HG02870 (cell line): Measurements from ENCODE around the gene CTDSPL.

Experiments
- ATAC-seq: cut with Tn5 transposase; IDR thresholded peaks from one replicate; pipeline ENCODE4 v1.9.1; 2021; ENCODE audit warnings: mild to moderate bottlenecking, moderate library complexity; ENCODE audit not compliant: unreplicated experiment

The CTDSPL gene

GRCh38 chr3:37997342-37997741 is 135.7 kb downstream of the CTDSPL start:
- ATAC-seq: no peak

- ATAC-seq: no peak
These were observed 136.2 kb downstream of the CTDSPL start for GRCh38 chr3:37997791-37998370.

DNA sequence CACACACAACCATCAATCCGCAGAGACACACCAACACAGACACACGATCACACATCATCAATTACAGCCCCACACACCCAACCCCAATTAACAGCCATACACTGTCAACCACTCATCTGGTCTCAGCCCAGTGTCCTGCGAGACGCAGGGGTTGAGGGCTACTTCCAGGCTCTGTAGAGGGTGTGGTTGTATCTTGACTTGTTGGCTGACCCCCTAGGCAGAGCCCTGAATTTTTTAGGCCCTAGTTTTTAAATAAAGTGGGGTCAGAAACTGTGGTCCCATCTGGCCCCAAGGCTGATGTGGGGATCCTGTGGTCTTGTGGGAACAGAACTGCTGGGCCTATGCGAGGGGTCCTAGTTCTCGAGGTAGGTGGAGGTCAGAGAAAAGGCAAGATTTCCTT is 138.2 kb downstream of the CTDSPL start:
- no peak for ATAC-seq

DNA sequence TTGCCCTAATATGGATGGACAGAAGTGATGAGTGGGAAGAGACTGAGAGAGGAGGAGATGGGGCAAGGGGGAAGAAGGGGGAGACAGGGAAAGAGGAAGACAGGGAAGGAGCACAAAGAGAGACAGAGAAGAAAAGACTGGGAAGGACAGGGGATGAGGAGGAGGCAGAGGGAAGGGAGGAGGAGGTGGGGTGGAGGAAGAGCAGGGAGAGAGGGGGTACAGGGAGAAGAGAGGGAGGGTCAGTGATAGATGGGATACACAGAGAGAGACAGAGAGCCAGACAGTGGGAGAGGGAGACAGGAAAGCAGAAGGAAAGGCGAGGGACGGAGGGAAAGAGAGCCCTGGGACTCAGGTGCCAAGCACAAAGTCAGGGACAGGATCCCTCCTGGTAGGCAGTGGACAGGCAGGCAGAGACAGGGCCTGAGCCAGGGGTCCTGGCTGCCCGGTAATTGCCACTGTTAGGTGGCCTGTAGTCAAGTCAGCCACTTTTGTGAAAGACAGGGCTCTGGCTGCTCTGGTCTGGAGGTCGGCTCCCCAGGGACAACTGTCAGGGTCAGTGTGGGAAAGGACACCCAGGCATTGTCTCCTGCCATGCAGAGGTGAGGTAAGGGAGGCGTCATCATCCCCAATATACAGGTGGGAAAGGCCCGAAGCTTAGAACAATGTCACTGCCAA is 138.7 kb downstream of the CTDSPL start:
- ATAC-seq: no peak

DNA sequence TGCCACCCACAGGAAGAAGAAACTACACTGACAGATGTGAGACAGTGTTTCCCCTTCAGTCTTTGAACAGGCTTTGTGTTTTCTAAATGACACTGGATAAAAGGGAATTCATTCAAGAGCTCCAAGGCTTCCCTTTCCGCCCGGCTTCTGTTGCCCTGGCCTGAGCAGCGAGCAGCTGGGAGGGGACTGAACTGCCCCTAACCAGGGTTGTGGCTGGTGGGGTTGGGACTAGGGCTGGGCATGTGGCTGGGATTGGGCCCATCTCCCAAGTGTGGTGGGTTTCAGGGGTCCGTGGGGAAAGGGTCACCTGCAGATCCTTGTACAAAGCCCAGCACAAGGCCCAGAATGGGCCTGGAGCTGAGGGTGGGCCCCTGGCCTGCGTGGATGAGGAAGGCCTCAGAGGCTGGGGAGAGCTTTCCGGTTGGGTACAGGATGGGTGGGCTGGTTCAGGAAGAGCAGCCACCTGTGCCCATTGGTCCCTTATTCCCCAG is 139.3 kb downstream of the CTDSPL start:
- ATAC-seq: no peak

DNA sequence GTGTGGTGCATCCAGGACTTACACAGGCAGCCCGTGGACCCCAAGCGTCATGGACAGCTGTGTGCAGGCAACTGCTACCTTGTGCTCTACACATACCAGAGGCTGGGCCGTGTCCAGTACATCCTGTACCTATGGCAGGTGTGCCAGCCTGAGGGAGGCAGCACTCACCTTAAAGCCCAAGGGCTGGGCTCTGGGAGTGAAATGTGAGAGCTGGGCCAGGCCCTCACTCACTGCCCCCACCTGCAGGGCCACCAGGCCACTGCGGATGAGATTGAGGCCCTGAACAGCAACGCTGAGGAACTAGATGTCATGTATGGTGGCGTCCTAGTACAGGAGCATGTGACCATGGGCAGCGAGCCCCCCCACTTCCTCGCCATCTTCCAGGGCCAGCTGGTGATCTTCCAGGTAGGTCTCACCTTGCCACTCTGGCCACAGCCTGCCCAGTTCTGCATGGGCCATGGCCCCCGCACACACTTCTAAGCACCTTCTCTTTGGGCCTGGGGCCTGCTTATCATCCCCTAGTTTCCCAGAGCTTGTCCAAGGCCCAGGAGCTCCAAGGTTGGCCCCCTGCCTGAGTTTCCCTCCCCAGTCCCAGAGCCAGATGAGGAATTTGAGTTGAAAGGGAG is 139.9 kb downstream of the CTDSPL start:
- no peak for ATAC-seq

- no peak for ATAC-seq
These were observed 140.7 kb downstream of the CTDSPL start for GRCh38 chr3:38002291-38002876.

DNA sequence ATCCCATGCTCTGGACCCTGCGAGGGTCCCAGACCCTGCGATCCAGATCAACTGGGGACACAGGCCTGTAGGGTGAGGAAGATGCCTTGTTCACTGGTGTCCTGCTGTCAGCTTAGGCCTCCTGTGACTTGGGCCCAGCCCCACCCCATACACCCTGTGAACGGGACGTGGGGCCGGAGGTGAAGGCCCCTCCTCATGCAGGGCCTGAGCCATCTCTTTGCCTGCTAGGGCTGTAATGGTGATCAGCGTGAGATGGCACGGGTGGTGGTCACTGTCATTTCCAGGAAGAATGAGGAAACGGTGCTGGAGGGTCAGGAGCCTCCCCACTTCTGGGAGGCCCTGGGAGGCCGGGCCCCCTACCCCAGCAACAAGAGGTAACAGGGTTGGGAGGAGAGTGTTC is 141.3 kb downstream of the CTDSPL start:
- no peak for ATAC-seq

DNA sequence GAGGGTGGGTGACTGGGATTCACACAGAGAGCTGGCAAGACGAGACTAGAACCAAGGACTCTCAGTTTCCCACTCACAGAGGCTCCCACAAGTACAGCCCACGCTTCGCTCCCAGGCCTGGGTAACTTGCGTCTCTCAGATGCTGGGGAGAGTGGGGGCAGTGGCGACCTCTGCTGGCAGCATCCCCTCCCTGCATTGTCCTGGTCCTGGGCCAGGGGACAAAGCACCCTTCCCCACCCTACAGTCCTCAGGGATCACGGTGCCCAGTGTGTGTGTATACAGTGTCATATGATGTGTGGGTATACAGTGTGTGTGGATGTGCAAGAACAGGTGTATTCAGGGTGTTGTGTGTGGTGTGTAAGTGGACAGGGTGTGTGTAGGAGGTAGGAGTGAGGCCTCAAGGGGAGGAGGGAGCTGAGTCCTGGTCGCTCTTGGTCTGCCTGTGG is 141.7 kb downstream of the CTDSPL start:
- ATAC-seq: peak; percentile 40

GRCh38 chr3:38003817-38004414 is 142.2 kb downstream of the CTDSPL start:
- no peak for ATAC-seq

- ATAC-seq: peak; percentile 49
These were observed 142.9 kb downstream of the CTDSPL start for GRCh38 chr3:38004415-38005075.

GRCh38 chr3:38005076-38006020 is 143.7 kb downstream of the CTDSPL start:
- ATAC-seq: no peak

DNA sequence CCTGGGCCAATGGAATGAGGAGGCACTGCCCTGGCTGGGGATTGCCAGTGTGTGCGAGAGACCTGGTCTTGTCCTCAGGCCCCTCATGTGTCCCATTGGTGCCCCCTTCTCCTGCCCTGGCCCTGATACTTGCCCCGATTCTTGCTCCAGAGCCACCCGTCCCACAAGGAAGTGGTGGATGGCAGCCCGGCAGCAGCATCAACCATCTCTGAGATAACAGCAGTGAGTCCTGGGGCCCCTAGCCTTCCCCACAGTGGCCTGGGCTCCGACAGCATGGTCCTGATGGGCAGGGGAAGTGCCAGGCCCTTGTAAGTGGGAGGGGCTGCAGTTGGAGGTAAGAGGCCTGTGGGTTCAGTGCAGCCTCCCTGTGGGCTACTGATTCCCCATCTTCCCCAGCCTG is 144.4 kb downstream of the CTDSPL start:
- ATAC-seq: no peak

- no peak for ATAC-seq
These were observed 144.8 kb downstream of the CTDSPL start for GRCh38 chr3:38006445-38006995.

GRCh38 chr3:38007754-38008090 is 146.0 kb downstream of the CTDSPL start:
- no peak for ATAC-seq

- no peak for ATAC-seq
These were observed 146.6 kb downstream of the CTDSPL start for GRCh38 chr3:38008191-38008701.

- no peak for ATAC-seq
These were observed 147.4 kb downstream of the CTDSPL start for GRCh38 chr3:38008971-38009580.

DNA sequence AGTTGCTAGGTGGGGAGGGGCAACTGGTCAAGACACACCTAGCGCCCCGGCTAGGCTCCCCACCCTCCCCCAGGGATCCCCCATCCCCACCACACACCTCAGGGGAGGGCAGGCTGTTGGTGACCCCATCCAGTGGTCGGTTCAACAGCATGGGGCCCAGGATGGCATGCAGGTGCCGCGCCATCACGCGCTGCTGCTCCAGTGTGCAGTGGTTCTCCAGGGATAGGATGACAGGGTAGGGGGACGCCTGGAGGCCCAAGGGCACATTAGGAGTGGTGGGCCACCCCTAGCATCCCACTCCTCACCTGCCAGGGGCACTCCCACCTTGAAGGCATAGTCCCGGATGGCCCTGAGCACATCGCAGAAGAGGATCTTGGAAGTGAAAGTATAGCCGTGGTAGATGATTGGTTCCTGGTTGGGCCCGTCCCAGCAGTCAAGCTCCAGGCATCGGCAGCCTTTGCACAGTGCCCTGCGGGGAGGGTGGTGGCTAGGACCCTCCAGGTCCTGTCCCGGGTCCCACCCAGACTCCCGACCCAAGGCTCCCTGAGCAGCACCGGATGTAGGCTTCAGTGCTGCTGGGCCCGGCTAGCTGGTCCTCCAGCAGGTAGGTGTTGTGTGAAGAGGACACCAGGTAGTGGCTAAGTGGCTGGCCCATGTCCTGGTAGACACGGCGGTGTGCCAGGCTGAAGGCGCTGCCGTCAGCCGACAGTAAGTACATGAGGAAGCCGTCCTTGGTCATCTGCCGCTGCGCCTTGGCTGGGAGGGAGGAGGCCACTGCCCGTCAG is 148.3 kb downstream of the CTDSPL start:
- no peak for ATAC-seq
